ENCODE measurements around the gene NPTXR. TPM values are rescaled to one million over a fixed set of nuclear protein-coding genes. Genes with fewer than 3 reads are reported as not detected.

NPTXR gene
- total and polyA plus RNA-seq, 2 of the 4 experiments (the other 2 are of a cell fraction), result 0.36 to 2.2 TPM

GRCh38 chr22:38835888-38836301, 7.9 kb downstream of the NPTXR start:
- 70% methylated on average over 4 of the region's 19 CpGs; no CpG with 5 or more reads in 1 of the 2 experiments for WGBS, 2 experiments (ENCODE audit: extremely low coverage in 2 of 2, insufficient read length in 1 of 2)
- H3K56ac ChIP-seq (ENCODE audit: extremely low read depth, insufficient read depth, low read length), result no peak overlapping the region
- H3K9ac ChIP-seq (ENCODE audit: low read depth, low read length), result no peak overlapping the region
- no peak overlapping the region for H3K27ac ChIP-seq (ENCODE audit: insufficient read depth, low read length)
- H4K8ac ChIP-seq (ENCODE audit: low read depth in 2 of 2, low read length in 2 of 2), result no peak overlapping the region
- H2BK120ac ChIP-seq (ENCODE audit: low read depth, low read length), result no peak overlapping the region
- CTCF ChIA-PET, result interaction anchor here (1.5 kb wide), 1 partner anchor 67 kb away, joined by 3 read pairs; no protein-coding TSS in a partner anchor
- H2AFZ ChIP-seq (replicated peaks; ENCODE audit: low read length, poor library complexity), result peak overlapping the region; percentile 56
- H4K91ac ChIP-seq (ENCODE audit: insufficient read depth, low read depth, low read length), result no peak overlapping the region
- no peak overlapping the region for H3K18ac ChIP-seq (ENCODE audit: low read depth, low read length)
- H2AK9ac ChIP-seq (replicated peaks; ENCODE audit: low read depth, low read length, poor library complexity), result no peak overlapping the region
- no peak overlapping the region for H3K4me3 ChIP-seq (ENCODE audit: insufficient read depth, low read depth, low read length)
- DNase-seq (peak; percentile 69), ATAC-seq (ENCODE audit: low read depth) (peak; percentile 40)
- BruUV-seq (replicated peaks), result no TSS peak
- H3K14ac ChIP-seq (replicated peaks; ENCODE audit: low read depth, low read length), result no peak overlapping the region
- H3K4me1 ChIP-seq (ENCODE audit: control insufficient read depth, insufficient read depth, low read length), result peaks cover 2% of the 10 kb centered on the region; the same call in 1 of the 2 replicates
- H2BK5ac ChIP-seq (ENCODE audit: low read depth, low read length, poor library complexity, severe bottlenecking), result no peak overlapping the region
- no peaks in the 10 kb centered on the region; the same call in 1 of the 2 replicates for H4K20me1 ChIP-seq (ENCODE audit: insufficient read depth, low read length)
- no peak overlapping the region for H3K4ac ChIP-seq (ENCODE audit: low read depth, low read length)
- intact Hi-C loops (cut with micrococcal nuclease), result no loop called here
- peaks cover 3% of the 10 kb centered on the region; the same call in 1 of the 2 replicates for H3K27me3 ChIP-seq (ENCODE audit: control insufficient read depth, insufficient read depth, low read length)
- no peak overlapping the region for H3K4me2 ChIP-seq (ENCODE audit: low read depth, low read length)
- H2BK20ac ChIP-seq (ENCODE audit: low read depth, low read length), result no peak overlapping the region
- no peak overlapping the region for H4K5ac ChIP-seq (ENCODE audit: low read depth, low read length)
- H3K36me3 ChIP-seq (ENCODE audit: control insufficient read depth, insufficient read depth, low read length), result no peaks in the 10 kb centered on the region
- dilution Hi-C loops (cut with HindIII; ENCODE audit: low sequenced_read_pairs, unreplicated experiment), result no loop called here
- no peak overlapping the region for H3K23ac ChIP-seq (ENCODE audit: low read depth, low read length)
- POLR2A ChIA-PET (ENCODE audit: unreplicated experiment), result interaction anchor here (0.6 kb wide), 1 partner anchor 12 kb away, joined by 8 read pairs; no protein-coding TSS in a partner anchor
- no peak overlapping the region for H2AK5ac ChIP-seq (ENCODE audit: low read depth, low read length)
- no peaks in the 10 kb centered on the region for H3K9me3 ChIP-seq (ENCODE audit: control insufficient read depth, insufficient read depth, low read length)
- no peak overlapping the region for H2BK15ac ChIP-seq (ENCODE audit: low read depth, low read length)
- H3K9me1 ChIP-seq (ENCODE audit: insufficient read depth, low read length), result no peaks in the 10 kb centered on the region
- H3K79me1 ChIP-seq (ENCODE audit: low read depth in 1 of 2, low read length in 2 of 2), result no peaks in the 10 kb centered on the region
- TF ChIP-seq RFX5 (IDR thresholded peaks at IDR 0.05; ENCODE audit: low read depth, low read length) (no peak), ELK1 (IDR thresholded peaks at IDR 0.05; ENCODE audit: borderline replicate concordance, low read depth, low read length) (no peak), NFE2L2 (IDR thresholded peaks at IDR 0.05; ENCODE audit: low read depth, low read length) (no peak), BHLHE40 (IDR thresholded peaks at IDR 0.05; ENCODE audit: low read depth, low read length) (no peak), POLR2A (IDR thresholded peaks at IDR 0.05; ENCODE audit: low read depth, low read length) (no peak), CHD1 (IDR thresholded peaks at IDR 0.05; ENCODE audit: low read depth, low read length) (no peak), USF2 (IDR thresholded peaks at IDR 0.05; ENCODE audit: low read depth, low read length) (no peak), SMC3 (IDR thresholded peaks at IDR 0.05; ENCODE audit: low read depth, low read length) (no peak), FOS (IDR thresholded peaks at IDR 0.05; ENCODE audit: low read depth, low read length) (no peak), MXI1 (IDR thresholded peaks at IDR 0.05; ENCODE audit: borderline replicate concordance, low read depth, low read length) (no peak)
- in situ Hi-C loops (cut with MboI; ENCODE audit: low sequenced_read_pairs), result no loop called here

Data from IMR-90 (cell line).